IMR-90 (cell line): ENCODE measurements around the gene DPP10. TPM values are rescaled to one million over a fixed set of nuclear protein-coding genes. Genes with fewer than 3 reads are reported as not detected.

Experiments used
- ATAC-seq: fragments of 200-7000 bp; cut with Tn5 transposase; 2 replicates; pipeline ENCODE4 v1.9.1; 2020; ENCODE audit warnings: low read depth, mild to moderate bottlenecking, moderate library complexity
- BruUV-seq: library from RNA; stranded (reverse); fragments of 400-500 nt; replicated peaks from 2 replicates; lab custom pipeline; 2021; lab: Mats Ljungman, UMichigan
- CTCF ChIA-PET: fragments of 300-600 bp; formaldehyde crosslinking; extraction: SDS; loops from one replicate; lab custom pipeline; 2021; ENCODE audit warnings: antibody characterized with exemption; lab: Yijun Ruan, JAX
- POLR2A ChIA-PET: fragments of 300-600 bp; sonication (Branson Sonifier 250); formaldehyde crosslinking; loops from one replicate; lab custom pipeline; 2022; ENCODE audit warnings: antibody characterized with exemption; ENCODE audit not compliant: unreplicated experiment; lab: Charles Lee
- DNase-seq: peaks from one replicate; pipeline ENCODE4 v3.0.0; 2013
- H2AFZ ChIP-seq: replicated peaks from 2 replicates; pipeline ENCODE3; 2013; ENCODE audit warnings: low read length, mild to moderate bottlenecking; ENCODE audit not compliant: poor library complexity
- H2AK5ac ChIP-seq: 2 replicates; pipeline ENCODE4 v1.6.1; 2013; ENCODE audit warnings: low read depth, low read length, inconsistent platforms
- H2AK9ac ChIP-seq: replicated peaks from 2 replicates; pipeline ENCODE3; 2013; ENCODE audit warnings: mild to moderate bottlenecking, low read depth, low read length, moderate library complexity; ENCODE audit not compliant: poor library complexity
- H2BK120ac ChIP-seq: 2 replicates; pipeline ENCODE4 v1.6.1; 2013; ENCODE audit warnings: low read depth, low read length, inconsistent platforms
- H2BK15ac ChIP-seq: 3 replicates; pipeline ENCODE4 v1.6.1; 2013; ENCODE audit warnings: low read depth, low read length, inconsistent platforms
- H2BK20ac ChIP-seq: 2 replicates; pipeline ENCODE4 v1.6.1; 2013; ENCODE audit warnings: low read depth, mild to moderate bottlenecking, inconsistent platforms, low read length, moderate library complexity
- H2BK5ac ChIP-seq: 2 replicates; pipeline ENCODE4 v1.6.1; 2013; ENCODE audit warnings: mild to moderate bottlenecking, low read depth, low read length, inconsistent platforms; ENCODE audit not compliant: poor library complexity, severe bottlenecking
- H3K14ac ChIP-seq: replicated peaks from 2 replicates; pipeline ENCODE4 v1.6.1; 2013; ENCODE audit warnings: low read depth, low read length, inconsistent platforms
- H3K18ac ChIP-seq: 2 replicates; pipeline ENCODE4 v1.6.1; 2013; ENCODE audit warnings: low read depth, low read length, control low read depth
- H3K23ac ChIP-seq: 2 replicates; pipeline ENCODE4 v1.6.1; 2013; ENCODE audit warnings: low read depth, low read length, inconsistent platforms
- H3K27ac ChIP-seq: 2 replicates; pipeline ENCODE4 v1.5.1; 2013; ENCODE audit warnings: mild to moderate bottlenecking, control low read depth, low read length; ENCODE audit not compliant: insufficient read depth
- H3K27me3 ChIP-seq: 2 replicates; pipeline ENCODE4 v1.6.1; 2013; ENCODE audit warnings: low read length; ENCODE audit not compliant: control insufficient read depth, insufficient read depth
- H3K36me3 ChIP-seq: 2 replicates; pipeline ENCODE4 v1.6.1; 2013; ENCODE audit warnings: low read length, mixed read lengths; ENCODE audit not compliant: control insufficient read depth, insufficient read depth
- H3K4ac ChIP-seq: 2 replicates; pipeline ENCODE4 v1.6.1; 2013; ENCODE audit warnings: low read depth, low read length, inconsistent platforms
- H3K4me1 ChIP-seq: 2 replicates; pipeline ENCODE4 v1.6.1; 2013; ENCODE audit warnings: low read length, mixed read lengths; ENCODE audit not compliant: control insufficient read depth, insufficient read depth
- H3K4me2 ChIP-seq: 2 replicates; pipeline ENCODE4 v1.6.1; 2013; ENCODE audit warnings: low read depth, mild to moderate bottlenecking, control low read depth, low read length, moderate library complexity
- H3K4me3 ChIP-seq: 2 replicates; pipeline ENCODE4 v1.5.1; 2013; ENCODE audit warnings: low read depth, mild to moderate bottlenecking, control low read depth, low read length, moderate library complexity; ENCODE audit not compliant: insufficient read depth
- H3K56ac ChIP-seq: 2 replicates; pipeline ENCODE4 v1.6.1; 2013; ENCODE audit warnings: low read length, inconsistent platforms; ENCODE audit not compliant: insufficient read depth; ENCODE audit errors: extremely low read depth
- H3K79me1 ChIP-seq, 2 experiments: 2 replicates each; pipeline ENCODE4 v1.6.1; 2013; ENCODE audit warnings: low read length in 2 of 2, inconsistent platforms in 1 of 2, low read depth in 1 of 2
- H3K9ac ChIP-seq: 2 replicates; pipeline ENCODE4 v1.6.1; 2013; ENCODE audit warnings: low read depth, low read length, control low read depth
- H3K9me1 ChIP-seq: 2 replicates; pipeline ENCODE4 v1.6.1; 2013; ENCODE audit warnings: low read length, inconsistent platforms; ENCODE audit not compliant: insufficient read depth
- H3K9me3 ChIP-seq: 2 replicates; pipeline ENCODE4 v1.6.1; 2013; ENCODE audit warnings: low read length; ENCODE audit not compliant: control insufficient read depth, insufficient read depth
- H4K20me1 ChIP-seq: 2 replicates; pipeline ENCODE4 v1.6.1; 2013; ENCODE audit warnings: low read length, inconsistent platforms; ENCODE audit not compliant: insufficient read depth
- H4K5ac ChIP-seq: 2 replicates; pipeline ENCODE4 v1.6.1; 2013; ENCODE audit warnings: mild to moderate bottlenecking, low read depth, low read length, control low read depth
- H4K8ac ChIP-seq, 2 experiments: 2 replicates each; pipeline ENCODE4 v1.6.1; 2013; ENCODE audit warnings: low read depth in 2 of 2, low read length in 2 of 2, control low read depth in 1 of 2, inconsistent platforms in 1 of 2
- H4K91ac ChIP-seq: 2 replicates; pipeline ENCODE4 v1.6.1; 2013; ENCODE audit warnings: low read depth, low read length, inconsistent platforms; ENCODE audit not compliant: insufficient read depth
- BHLHE40 ChIP-seq: fragments of 150-350 bp; IDR thresholded peaks from 2 replicates; pipeline ENCODE4 v1.6.1; 2016; ENCODE audit warnings: mild to moderate bottlenecking, low read depth, low read length
- CTCF ChIP-seq: conservative IDR thresholded peaks from 2 replicates; pipeline ENCODE4 v1.5.1; 2012; ENCODE audit warnings: mild to moderate bottlenecking, low read depth, low read length, improper control_type of control experiment
- ELK1 ChIP-seq: fragments of 150-350 bp; IDR thresholded peaks from 2 replicates; pipeline ENCODE4 v1.6.1; 2016; ENCODE audit warnings: low read depth, mild to moderate bottlenecking, low read length, moderate library complexity, borderline replicate concordance
- NFE2L2 ChIP-seq: fragments of 150-350 bp; IDR thresholded peaks from 2 replicates; pipeline ENCODE4 v1.6.1; 2016; ENCODE audit warnings: low read depth, mild to moderate bottlenecking, low read length
- POLR2A ChIP-seq: IDR thresholded peaks from 2 replicates; pipeline ENCODE4 v1.6.1; 2012; ENCODE audit warnings: mild to moderate bottlenecking, low read depth, low read length
- USF2 ChIP-seq: fragments of 150-350 bp; IDR thresholded peaks from 2 replicates; pipeline ENCODE4 v1.6.1; 2017; ENCODE audit warnings: mild to moderate bottlenecking, antibody characterized with exemption, low read length, low read depth
- WGBS, 2 experiments: methylation state at CpG; one replicate each; pipeline versions ENCODE4 v1.1.5 to v1.1.7; 2013; ENCODE audit warnings: missing lambda C conversion rate in 2 of 2; ENCODE audit not compliant: insufficient read length in 1 of 2; ENCODE audit errors: extremely low coverage in 2 of 2; 5-methylcytosine and 5-hydroxymethylcytosine counted together
- dilution Hi-C: fragments of 300-500 bp; cut with HindIII; formaldehyde crosslinking; loops from one replicate; pipeline ENCODE4 v1.14.3; 2018; ENCODE audit warnings: low sequenced_read_pairs; ENCODE audit not compliant: unreplicated experiment
- in situ Hi-C: fragments of 300-500 bp; cut with MboI; formaldehyde crosslinking; loops from 3 replicates; pipeline ENCODE4 v1.14.3; 2019; ENCODE audit warnings: low sequenced_read_pairs, inconsistent platforms, mixed read lengths
- intact Hi-C: fragments of 100-400 bp; cut with micrococcal nuclease; formaldehyde crosslinking; loops from 2 replicates; pipeline ENCODE4 v1.10.0; 2022
- polyA plus RNA-seq, 3 experiments: library from polyadenylated mRNA; depleted of rRNA; stranded (reverse); fragments of >200 nt; gene quantifications; 2 replicates each; pipeline ENCODE4 v1.2.3, GENCODE V29; 2012; ENCODE audit warnings: low replicate concordance in 1 of 3
- total RNA-seq: library from RNA; depleted of rRNA; stranded (reverse); fragments of >200 nt; gene quantifications from 2 replicates; pipeline ENCODE4 v1.2.3, GENCODE V29; 2012

The DPP10 gene
- total and polyA plus RNA-seq, 2 of the 4 experiments (the other 2 are of a cell fraction) = not detected

- intact Hi-C loops = no loop called here
- Histone ChIP-seq H3K9me1 (no peaks in the 10 kb centered on the region), H3K9ac (no peak overlapping the region), H3K4me3 (no peak overlapping the region), H3K36me3 (no peaks in the 10 kb centered on the region), H3K56ac (no peak overlapping the region), H2BK5ac (no peak overlapping the region), H3K23ac (no peak overlapping the region), H4K8ac (no peak overlapping the region), H3K4me2 (no peak overlapping the region), H3K79me1 (no peaks in the 10 kb centered on the region), H3K18ac (no peak overlapping the region), H4K20me1 (no peaks in the 10 kb centered on the region), H2BK20ac (no peak overlapping the region), H3K27ac (no peak overlapping the region), H2AFZ (no peak overlapping the region), H2BK15ac (no peak overlapping the region), H2AK5ac (no peak overlapping the region), H3K4me1 (no peaks in the 10 kb centered on the region), H4K5ac (no peak overlapping the region), H3K14ac (no peak overlapping the region), H3K4ac (no peak overlapping the region), H3K27me3 (no peaks in the 10 kb centered on the region), H3K9me3 (peaks cover 2% of the 10 kb centered on the region), H2BK120ac (no peak overlapping the region), H4K91ac (no peak overlapping the region), H2AK9ac (no peak overlapping the region)
- CTCF ChIA-PET = no interaction called here
- ATAC-seq = no peak
- dilution Hi-C loops = no loop called here
- POLR2A ChIA-PET = no interaction called here
- no peak for TF ChIP-seq USF2
- TF ChIP-seq BHLHE40 = no peak
- TF ChIP-seq CTCF = no peak
- TF ChIP-seq NFE2L2 = no peak
- TF ChIP-seq POLR2A = no peak
- TF ChIP-seq ELK1 = no peak
- in situ Hi-C loops = no loop called here
- no CpG with 5 or more reads among the region's 1 CpG for WGBS, 2 experiments
- BruUV-seq = no TSS peak
- DNase-seq = no peak
These were observed 319.9 kb downstream of the DPP10 start for GRCh38 chr2:114762376-114762775.
